Esophagus (tissue), 2 donors: ENCODE data around the gene PRAMEF12. TPM values are rescaled to one million over a fixed set of nuclear protein-coding genes. Genes with fewer than 3 reads are reported as not detected.
"Not testable (repeated sequence)": the region's sequence is repeated elsewhere in the genome, so short reads cannot be mapped to it uniquely, and the experiment has no call there.

Experiments used
- H3K27ac ChIP-seq, 2 donors: one replicate each; pipeline ENCODE4 v1.5.1; 2013; ENCODE audit warnings: low read depth in 2 of 2, mild to moderate bottlenecking in 2 of 2, inconsistent platforms in 1 of 2, low read length in 1 of 2, moderate library complexity in 1 of 2
- H3K27me3 ChIP-seq, 2 donors: one replicate each; pipeline ENCODE4 v1.6.1; 2013; ENCODE audit warnings: low read length in 2 of 2, control low read depth in 1 of 2, mild to moderate bottlenecking in 1 of 2; ENCODE audit not compliant: insufficient read depth in 2 of 2, control insufficient read depth in 1 of 2
- H3K36me3 ChIP-seq, 2 donors: one replicate each; pipeline ENCODE4 v1.6.1; 2013; ENCODE audit warnings: low read length in 1 of 2; ENCODE audit not compliant: control insufficient read depth in 2 of 2, insufficient read depth in 2 of 2
- H3K4me1 ChIP-seq, 2 donors: one replicate each; pipeline ENCODE4 v1.6.1; 2013; ENCODE audit warnings: low read length in 1 of 2; ENCODE audit not compliant: control insufficient read depth in 2 of 2, insufficient read depth in 2 of 2
- H3K4me3 ChIP-seq, 2 donors: one replicate each; pipeline ENCODE4 v1.5.1; 2013; ENCODE audit warnings: low read length in 2 of 2, mild to moderate bottlenecking in 2 of 2, low read depth in 1 of 2, moderate library complexity in 1 of 2
- H3K9me3 ChIP-seq, 2 donors: one replicate each; pipeline ENCODE4 v1.6.1; 2013; ENCODE audit warnings: mild to moderate bottlenecking in 2 of 2, low read depth in 1 of 2, low read length in 1 of 2, moderate library complexity in 1 of 2; ENCODE audit not compliant: control insufficient read depth in 2 of 2, insufficient read depth in 1 of 2
- WGBS, 2 donors: extraction: QIAGEN DNeasy Blood & Tissue Kit; methylation state at CpG; one replicate each; pipeline ENCODE4 v1.1.7; 2013; 5-methylcytosine and 5-hydroxymethylcytosine counted together
- polyA plus RNA-seq, 2 donors: library from polyadenylated mRNA; stranded (reverse); fragments of 200-250 nt; gene quantifications; one replicate each; pipeline ENCODE4 v1.2.3, GENCODE V29; 2013
- donor health status: healthy with polysubstance abuse.
- donor health status: Bipolar disorder and iron deficiency.

Gene PRAMEF12
- polyA plus RNA-seq, 2 donors: not detected

DNA sequence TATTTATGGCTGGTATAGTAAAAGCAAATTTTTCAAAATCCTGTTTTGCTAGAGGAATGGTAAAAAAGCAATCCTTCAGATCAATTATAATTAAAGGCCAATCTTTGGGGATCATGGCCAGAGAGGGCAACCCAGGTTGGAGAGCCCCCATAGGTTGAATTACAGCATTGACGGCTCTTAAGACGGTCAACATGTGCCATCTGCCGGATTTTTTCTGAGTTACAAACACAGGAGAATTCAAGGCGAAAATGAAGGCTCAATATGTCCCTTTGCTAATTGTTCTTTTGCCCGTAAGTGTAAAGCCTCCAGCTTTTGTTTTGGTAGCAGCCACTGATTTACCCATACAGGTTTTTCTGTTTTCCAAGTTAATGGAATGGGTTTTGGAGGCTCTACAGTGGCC lies 8.0 kb downstream of the PRAMEF12 start:
- H3K4me1 ChIP-seq, H3K27ac ChIP-seq, H3K9me3 ChIP-seq, H3K4me3 ChIP-seq, H3K36me3 ChIP-seq, H3K27me3 ChIP-seq: not testable (repeated sequence)
- 76 to 80% methylated on average over 4 to 5 of the region's 5 CpGs for WGBS, 2 donors

GRCh38 chr1:12783783-12784182 lies 10.2 kb downstream of the PRAMEF12 start:
- not testable (repeated sequence) for H3K27me3 ChIP-seq, H3K36me3 ChIP-seq, H3K9me3 ChIP-seq, H3K4me3 ChIP-seq, H3K4me1 ChIP-seq, H3K27ac ChIP-seq
- WGBS, 2 donors: 39 to 63% methylated on average over 6 of the region's 7 CpGs

GRCh38 chr1:12784729-12785128 lies 11.2 kb downstream of the PRAMEF12 start:
- not testable (repeated sequence) for H3K36me3 ChIP-seq, H3K27me3 ChIP-seq, H3K27ac ChIP-seq, H3K9me3 ChIP-seq, H3K4me3 ChIP-seq, H3K4me1 ChIP-seq
- 79 to 92% methylated on average over 7 to 8 of the region's 8 CpGs for WGBS, 2 donors

- not testable (repeated sequence) for H3K27me3 ChIP-seq, H3K4me3 ChIP-seq, H3K36me3 ChIP-seq, H3K4me1 ChIP-seq, H3K27ac ChIP-seq, H3K9me3 ChIP-seq
- WGBS, 2 donors: 75 to 83% methylated on average over 5 of the region's 5 CpGs
These were observed 17.6 kb downstream of the PRAMEF12 start, which contains the start of gene PRAMEF1 for GRCh38 chr1:12791097-12791496. TSS of gene PRAMEF1 (plus strand) at chr1:12791397. CDS start at chr1:12793228, 1,831 bp downstream.

- H3K9me3 ChIP-seq: no peaks in the 10 kb centered on the region
- WGBS, 2 donors: 37 to 51% methylated on average over 4 of the region's 4 CpGs
These were observed 25.4 kb downstream of the PRAMEF12 start for GRCh38 chr1:12798911-12799310.

DNA sequence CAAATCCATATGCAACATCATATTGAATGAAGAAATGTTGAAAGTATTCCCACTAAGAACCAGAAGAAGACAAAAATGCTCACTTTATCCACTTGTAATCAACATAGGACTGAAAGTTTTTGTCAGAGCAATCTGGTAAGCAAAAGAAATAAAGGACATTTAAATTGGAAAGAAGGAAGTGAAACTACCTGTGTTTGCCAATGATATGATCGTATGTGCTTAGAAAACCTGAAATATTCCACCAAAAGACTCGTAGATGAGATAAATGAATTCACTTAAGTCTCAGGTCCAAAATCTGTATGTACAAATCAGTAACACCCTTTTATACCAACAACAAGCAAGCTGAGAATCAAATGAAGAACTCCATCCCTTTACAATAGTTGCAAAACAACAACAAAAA lies 26.2 kb downstream of the PRAMEF12 start:
- Histone ChIP-seq H3K27ac (no peak overlapping the region), H3K27me3 (no peaks in the 10 kb centered on the region), H3K4me3 (no peak overlapping the region), H3K9me3 (no peaks in the 10 kb centered on the region), H3K36me3 (no peaks in the 10 kb centered on the region), H3K4me1 (no peaks in the 10 kb centered on the region)
- 60 to 76% methylated on average over 2 of the region's 2 CpGs for WGBS, 2 donors

More at GRCh38 chr1:12798911-12799310, 25.4 kb downstream of the PRAMEF12 start:
- Histone ChIP-seq H3K27ac (no peak overlapping the region), H3K4me1 (no peaks in the 10 kb centered on the region), H3K4me3 (no peak overlapping the region), H3K36me3 (no peaks in the 10 kb centered on the region), H3K27me3 (no peaks in the 10 kb centered on the region)

- Histone ChIP-seq H3K27ac (no peak overlapping the region), H3K9me3 (peaks cover 0 to 4% of the 10 kb centered on the region in 2 donors), H3K36me3 (no peaks in the 10 kb centered on the region), H3K27me3 (no peaks in the 10 kb centered on the region), H3K4me3 (no peak overlapping the region), H3K4me1 (no peaks in the 10 kb centered on the region)
- WGBS, 2 donors: 85 to 92% methylated on average over 1 of the region's 1 CpG
These were observed 36.4 kb downstream of the PRAMEF12 start for GRCh38 chr1:12809933-12810332.

- H3K36me3 ChIP-seq: no peaks in the 10 kb centered on the region
- 62 to 71% methylated on average over 5 of the region's 5 CpGs for WGBS, 2 donors
These were observed 37.3 kb downstream of the PRAMEF12 start for GRCh38 chr1:12810691-12811408.

DNA sequence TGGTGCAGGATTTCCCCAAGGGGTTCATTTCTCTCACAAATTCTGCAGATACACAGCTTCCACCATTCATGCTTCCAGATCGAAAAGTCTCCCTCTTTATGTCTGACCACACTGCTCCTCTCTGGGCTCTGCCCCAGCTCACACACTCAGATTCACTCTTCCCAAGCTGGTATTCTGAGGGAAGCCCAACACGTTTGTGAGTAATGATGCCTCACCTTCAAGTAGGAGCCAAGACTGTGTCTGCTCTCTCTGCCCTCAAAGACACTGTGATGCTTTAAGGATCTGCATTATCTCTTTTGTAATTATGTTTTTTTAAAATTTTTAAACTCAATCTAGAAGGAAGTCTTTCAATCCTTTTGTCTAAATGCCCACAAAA lies 37.9 kb downstream of the PRAMEF12 start:
- no peaks in the 10 kb centered on the region for H3K27me3 ChIP-seq
- H3K36me3 ChIP-seq: no peaks in the 10 kb centered on the region
- H3K27ac ChIP-seq: no peak overlapping the region
- H3K9me3 ChIP-seq: peaks cover 0 to 3% of the 10 kb centered on the region in 2 donors
- no peaks in the 10 kb centered on the region for H3K4me1 ChIP-seq
- H3K4me3 ChIP-seq: no peak overlapping the region
- 48% methylated on average over 2 of the region's 2 CpGs for WGBS, 2 donors

More at GRCh38 chr1:12810691-12811408, 37.3 kb downstream of the PRAMEF12 start:
- H3K9me3 ChIP-seq: peaks cover 0 to 4% of the 10 kb centered on the region in 2 donors
- H3K4me1 ChIP-seq: no peaks in the 10 kb centered on the region
- no peak overlapping the region for H3K27ac ChIP-seq
- no peak overlapping the region for H3K4me3 ChIP-seq
- no peaks in the 10 kb centered on the region for H3K27me3 ChIP-seq

- H3K4me1 ChIP-seq, H3K27ac ChIP-seq, H3K36me3 ChIP-seq, H3K27me3 ChIP-seq, H3K4me3 ChIP-seq, H3K9me3 ChIP-seq: not testable (repeated sequence)
- WGBS, 2 donors: 63 to 64% methylated on average over 6 of the region's 6 CpGs
These were observed 45.5 kb downstream of the PRAMEF12 start for GRCh38 chr1:12819061-12819460.
